GM12873 (cell line): ENCODE data around the gene IMPA2.

Experiments used
- TF ChIP-seq, protein P1 (sequence below): IDR thresholded peaks from 2 replicates; pipeline ENCODE4 v1.5.1; 2012; ENCODE audit warnings: low read depth, mild to moderate bottlenecking, moderate library complexity, low read length, control low read depth; ENCODE audit not compliant: insufficient read depth; ENCODE audit errors: missing control alignments

Gene IMPA2

DNA sequence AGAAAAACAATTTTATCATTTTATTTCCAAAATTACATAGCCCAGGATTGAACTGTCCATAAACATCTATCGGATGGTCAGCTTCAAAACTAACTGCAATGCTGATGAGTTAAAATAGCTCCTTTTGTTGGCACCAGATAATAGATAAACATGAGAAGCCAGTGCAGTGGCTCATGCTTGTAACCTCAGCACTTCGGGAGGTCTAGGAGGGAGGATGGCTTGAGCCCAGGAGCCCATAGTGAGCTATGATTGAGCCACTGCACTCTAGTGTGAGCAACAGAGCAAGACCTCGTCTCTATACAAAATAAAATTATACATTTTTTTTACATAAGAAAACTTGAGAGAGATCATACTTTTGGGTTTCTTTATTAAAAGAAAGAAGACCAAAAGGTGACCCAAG, 34.6 kb upstream of the IMPA2 start:
- TF ChIP-seq, protein P1, sequence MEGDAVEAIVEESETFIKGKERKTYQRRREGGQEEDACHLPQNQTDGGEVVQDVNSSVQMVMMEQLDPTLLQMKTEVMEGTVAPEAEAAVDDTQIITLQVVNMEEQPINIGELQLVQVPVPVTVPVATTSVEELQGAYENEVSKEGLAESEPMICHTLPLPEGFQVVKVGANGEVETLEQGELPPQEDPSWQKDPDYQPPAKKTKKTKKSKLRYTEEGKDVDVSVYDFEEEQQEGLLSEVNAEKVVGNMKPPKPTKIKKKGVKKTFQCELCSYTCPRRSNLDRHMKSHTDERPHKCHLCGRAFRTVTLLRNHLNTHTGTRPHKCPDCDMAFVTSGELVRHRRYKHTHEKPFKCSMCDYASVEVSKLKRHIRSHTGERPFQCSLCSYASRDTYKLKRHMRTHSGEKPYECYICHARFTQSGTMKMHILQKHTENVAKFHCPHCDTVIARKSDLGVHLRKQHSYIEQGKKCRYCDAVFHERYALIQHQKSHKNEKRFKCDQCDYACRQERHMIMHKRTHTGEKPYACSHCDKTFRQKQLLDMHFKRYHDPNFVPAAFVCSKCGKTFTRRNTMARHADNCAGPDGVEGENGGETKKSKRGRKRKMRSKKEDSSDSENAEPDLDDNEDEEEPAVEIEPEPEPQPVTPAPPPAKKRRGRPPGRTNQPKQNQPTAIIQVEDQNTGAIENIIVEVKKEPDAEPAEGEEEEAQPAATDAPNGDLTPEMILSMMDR = no peak

DNA sequence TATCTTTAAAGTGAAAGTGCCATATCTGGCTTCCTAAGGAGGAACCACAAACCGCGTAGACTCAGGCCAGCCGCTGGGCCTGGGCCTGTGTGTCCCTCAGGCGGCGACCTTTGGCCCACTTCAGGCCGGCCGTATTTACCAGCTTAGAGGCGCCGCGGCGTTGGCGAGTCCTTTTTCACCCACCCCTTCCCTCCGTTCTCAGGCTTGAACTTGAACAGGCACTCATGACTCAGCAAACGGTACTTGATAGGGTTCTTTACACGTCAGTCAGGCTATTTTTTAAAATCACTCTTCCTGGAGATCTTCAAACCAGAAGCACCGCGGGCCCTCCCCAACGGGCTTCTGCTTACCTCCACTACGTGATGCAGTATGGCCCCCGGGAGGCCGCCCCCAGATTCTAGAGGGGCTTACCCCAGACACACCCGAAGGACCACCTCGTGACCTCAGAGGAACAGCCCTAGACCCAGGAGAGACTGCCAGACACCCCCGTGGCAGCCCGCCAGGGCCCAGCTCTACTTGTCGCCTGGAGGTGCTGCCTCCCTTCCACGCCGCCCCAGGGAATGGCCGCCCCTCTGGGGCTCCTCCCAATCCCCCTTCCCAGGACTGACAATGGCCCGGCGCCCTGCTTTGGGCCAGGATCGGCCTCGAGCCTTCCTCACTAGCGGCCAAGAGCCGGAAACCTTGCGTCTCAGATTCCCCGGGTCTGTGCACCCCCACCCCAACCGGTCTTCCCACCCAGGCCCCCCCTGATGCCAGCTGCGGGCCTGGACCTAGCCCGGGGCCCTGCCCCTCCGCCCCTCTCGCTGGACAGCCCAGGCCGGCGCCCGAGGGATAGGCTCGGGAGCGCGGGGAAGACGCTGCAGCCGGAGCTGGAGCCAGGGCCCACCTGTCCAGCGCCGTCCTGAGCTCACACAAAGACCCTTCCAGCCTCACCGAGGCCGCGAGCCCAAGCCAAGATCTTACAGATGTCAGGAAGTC, 33.8 kb upstream of the IMPA2 start:
- TF ChIP-seq, protein P1 = no peak

DNA sequence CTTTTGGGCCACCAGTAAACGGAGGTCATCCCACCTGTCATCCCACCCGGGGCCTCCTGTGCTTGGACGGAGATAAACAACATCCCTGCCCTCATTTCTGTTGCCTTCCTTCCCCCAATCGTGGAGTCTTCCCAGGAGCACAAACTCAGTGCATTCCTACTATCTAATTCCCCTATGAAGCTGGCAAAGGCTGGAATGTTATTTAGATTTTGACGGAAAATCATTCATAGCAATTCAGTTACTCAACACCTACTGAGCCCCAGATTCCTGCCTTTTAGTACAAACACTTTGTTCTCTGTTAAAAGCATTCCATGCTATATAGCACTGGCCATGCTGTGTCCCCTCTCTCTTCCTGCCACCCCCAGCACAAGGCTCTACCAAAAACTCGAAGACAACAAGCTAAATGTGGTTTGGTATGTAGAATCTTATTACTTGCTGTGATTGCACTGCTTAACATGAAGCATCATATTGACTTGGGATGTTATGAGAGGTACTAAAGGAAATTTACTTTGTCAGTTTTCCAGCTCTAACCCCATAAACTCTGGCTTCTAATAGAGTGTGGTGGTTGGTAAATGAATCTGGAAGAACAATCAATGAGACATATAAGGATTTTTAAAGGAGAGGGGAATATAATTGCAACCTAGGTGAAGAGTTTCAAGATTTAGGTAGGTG, 32.3 kb upstream of the IMPA2 start:
- TF ChIP-seq, protein P1 = no peak

DNA sequence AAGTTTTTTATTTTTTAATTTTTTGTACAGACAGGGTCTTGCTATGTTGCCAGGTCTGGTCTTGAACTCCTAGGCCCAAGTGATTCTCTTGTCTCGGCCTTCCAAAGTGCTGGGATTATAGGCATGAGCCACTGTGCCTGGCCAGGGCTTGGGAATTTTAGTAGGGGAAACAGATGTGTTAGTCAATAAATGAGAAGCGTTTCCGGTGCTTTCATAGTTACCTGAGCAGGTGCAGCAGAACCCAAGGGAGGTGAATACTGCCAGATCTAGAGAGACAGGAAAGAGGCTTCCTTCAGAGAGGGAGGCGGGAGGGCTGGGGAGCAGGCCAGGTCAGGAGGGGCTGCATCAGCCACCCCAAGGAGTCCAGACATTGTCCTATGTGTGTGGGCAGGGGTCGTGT, 30.5 kb upstream of the IMPA2 start:
- TF ChIP-seq, protein P1 = no peak

DNA sequence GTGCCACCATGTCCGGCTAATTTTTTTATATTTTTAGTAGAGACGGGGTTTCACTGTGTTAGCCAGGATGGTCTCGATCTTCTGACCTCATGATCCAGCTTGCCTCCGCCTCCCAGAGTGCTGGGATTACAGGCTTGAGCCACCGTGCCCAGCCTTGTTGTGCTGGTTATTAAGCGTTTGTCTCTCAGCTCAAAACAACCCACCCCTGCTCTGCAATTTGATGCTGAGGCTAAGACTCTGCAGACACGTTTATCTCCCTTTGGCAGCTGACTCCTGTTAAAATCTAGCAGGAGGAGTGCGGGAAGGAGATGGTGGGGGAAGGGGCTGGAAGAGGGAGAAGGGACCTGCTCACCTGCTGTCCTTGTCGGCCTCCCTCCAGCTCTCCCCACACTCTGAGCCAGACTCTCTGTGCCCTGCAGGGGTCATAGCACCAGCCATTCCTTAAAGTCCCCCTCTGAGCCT, 29.9 kb upstream of the IMPA2 start:
- TF ChIP-seq, protein P1 = no peak

DNA sequence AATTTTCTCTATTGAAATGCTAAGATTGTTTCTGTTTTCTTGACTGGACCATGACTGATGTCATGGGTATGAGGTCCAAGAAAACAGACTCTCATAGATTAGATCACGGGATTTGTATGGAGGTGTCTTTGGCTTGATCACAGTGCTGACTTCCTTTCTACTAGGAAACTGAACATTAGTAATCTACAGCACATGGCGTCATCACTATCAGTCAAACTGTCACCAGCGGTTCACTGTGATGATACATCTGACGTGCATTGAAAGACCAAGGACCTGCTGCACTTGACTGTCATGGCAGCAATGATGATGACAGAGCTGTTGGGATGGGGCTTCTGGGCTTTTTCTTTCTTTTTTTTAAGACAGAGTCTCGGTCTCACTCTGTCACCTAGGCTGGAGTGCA, 28.2 kb upstream of the IMPA2 start:
- TF ChIP-seq, protein P1 = no peak
